Umbilical cord (tissue), 2 donors: ENCODE data around the gene GIGYF1. TPM values are rescaled to one million over a fixed set of nuclear protein-coding genes. Genes with fewer than 3 reads are reported as not detected.
"Not testable (repeated sequence)": the region's sequence is repeated elsewhere in the genome, so short reads cannot be mapped to it uniquely, and the experiment has no call there.

ENCODE experiments used
- DNase-seq: peaks from one replicate; pipeline ENCODE4 v3.0.0-alpha.2; 2015; ENCODE audit warnings: low spot score
- total RNA-seq: library from RNA; depleted of rRNA; stranded (reverse); fragments of >200 nt; gene quantifications from one replicate; pipeline ENCODE4 v1.2.3, GENCODE V29; 2014; ENCODE audit warnings: low replicate concordance; ENCODE audit not compliant: insufficient read depth

The GIGYF1 gene
- total RNA-seq, 1 donor from 2014 or later, result 14.9 TPM

GRCh38 chr7:100708395-100708794 is 14.3 kb upstream of the GIGYF1 start:
- DNase-seq, result no peak

DNA sequence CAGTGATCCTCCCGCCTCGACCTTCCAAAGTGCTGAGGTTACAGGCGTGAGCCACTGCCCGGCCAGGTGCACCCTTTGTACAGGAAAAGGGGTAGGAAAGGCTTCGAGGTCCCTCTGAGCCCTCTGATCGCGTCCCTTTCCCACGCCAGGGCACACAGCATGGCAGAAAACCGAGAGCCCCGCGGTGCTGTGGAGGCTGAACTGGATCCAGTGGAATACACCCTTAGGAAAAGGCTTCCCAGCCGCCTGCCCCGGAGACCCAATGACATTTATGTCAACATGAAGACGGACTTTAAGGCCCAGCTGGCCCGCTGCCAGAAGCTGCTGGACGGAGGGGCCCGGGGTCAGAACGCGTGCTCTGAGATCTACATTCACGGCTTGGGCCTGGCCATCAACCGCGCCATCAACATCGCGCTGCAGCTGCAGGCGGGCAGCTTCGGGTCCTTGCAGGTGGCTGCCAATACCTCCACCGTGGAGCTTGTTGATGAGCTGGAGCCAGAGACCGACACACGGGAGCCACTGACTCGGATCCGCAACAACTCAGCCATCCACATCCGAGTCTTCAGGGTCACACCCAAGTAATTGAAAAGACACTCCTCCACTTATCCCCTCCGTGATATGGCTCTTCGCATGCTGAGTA is 12.7 kb upstream of the GIGYF1 start:
- no peak for DNase-seq

- peak; percentile 99 for DNase-seq
Observed at GRCh38 chr7:100705753-100706671, 12.0 kb upstream of the GIGYF1 start, which contains the start of gene POP7. Gene POP7, plus strand, starts transcription at chr7:100706121. Its CDS starts 710 bp downstream, at chr7:100706831.

GRCh38 chr7:100705320-100705752 is 11.3 kb upstream of the GIGYF1 start:
- DNase-seq, result no peak

DNA sequence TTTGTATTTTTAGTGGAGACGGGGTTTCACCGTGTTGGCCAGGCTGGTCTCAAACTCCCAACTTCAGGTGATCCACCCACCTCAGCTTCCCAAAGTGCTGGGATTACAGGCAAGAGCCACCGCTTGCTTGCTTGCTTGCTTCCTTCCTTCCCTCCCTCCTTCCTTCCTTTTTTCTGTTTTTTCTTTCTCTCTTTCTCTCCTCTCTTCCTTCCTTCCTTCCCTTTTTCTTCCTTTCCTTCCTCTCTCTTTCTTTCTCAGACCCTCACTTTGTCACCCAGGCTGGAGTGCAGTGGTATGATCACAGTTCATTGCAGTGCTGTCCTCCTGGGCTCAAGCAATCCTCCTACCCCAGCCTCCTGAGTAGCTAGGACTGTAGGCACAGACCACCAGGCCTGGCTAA is 7.0 kb upstream of the GIGYF1 start:
- DNase-seq, result not testable (repeated sequence)

GRCh38 chr7:100699018-100699417 is 5.0 kb upstream of the GIGYF1 start:
- no peak for DNase-seq

- no peak for DNase-seq
Observed at GRCh38 chr7:100696123-100696521, 2.1 kb upstream of the GIGYF1 start.

- DNase-seq, result no peak
Observed at GRCh38 chr7:100693312-100694097, 545 bp downstream of the GIGYF1 start.

DNA sequence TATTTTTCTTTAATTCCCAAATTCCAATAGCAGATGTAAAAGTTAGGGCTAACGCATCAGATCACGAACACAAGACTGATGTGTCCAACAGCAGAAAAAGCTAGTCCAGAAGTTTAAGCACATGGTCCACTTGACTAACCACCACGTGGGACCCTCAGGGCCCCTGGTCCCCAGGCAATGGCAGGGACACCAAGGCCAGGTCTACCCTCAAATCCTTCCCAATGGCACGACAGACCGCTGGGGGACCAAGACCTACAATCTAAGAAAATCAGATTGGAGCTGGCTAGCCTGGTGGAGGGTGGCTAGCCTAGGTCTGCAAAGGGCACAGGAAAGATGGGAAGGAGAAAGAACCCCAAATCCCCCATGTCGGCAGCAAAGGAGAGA is 1.5 kb downstream of the GIGYF1 start:
- DNase-seq, result no peak

- DNase-seq, result peak; percentile 79
Observed at GRCh38 chr7:100691676-100692577, 2.1 kb downstream of the GIGYF1 start.

DNA sequence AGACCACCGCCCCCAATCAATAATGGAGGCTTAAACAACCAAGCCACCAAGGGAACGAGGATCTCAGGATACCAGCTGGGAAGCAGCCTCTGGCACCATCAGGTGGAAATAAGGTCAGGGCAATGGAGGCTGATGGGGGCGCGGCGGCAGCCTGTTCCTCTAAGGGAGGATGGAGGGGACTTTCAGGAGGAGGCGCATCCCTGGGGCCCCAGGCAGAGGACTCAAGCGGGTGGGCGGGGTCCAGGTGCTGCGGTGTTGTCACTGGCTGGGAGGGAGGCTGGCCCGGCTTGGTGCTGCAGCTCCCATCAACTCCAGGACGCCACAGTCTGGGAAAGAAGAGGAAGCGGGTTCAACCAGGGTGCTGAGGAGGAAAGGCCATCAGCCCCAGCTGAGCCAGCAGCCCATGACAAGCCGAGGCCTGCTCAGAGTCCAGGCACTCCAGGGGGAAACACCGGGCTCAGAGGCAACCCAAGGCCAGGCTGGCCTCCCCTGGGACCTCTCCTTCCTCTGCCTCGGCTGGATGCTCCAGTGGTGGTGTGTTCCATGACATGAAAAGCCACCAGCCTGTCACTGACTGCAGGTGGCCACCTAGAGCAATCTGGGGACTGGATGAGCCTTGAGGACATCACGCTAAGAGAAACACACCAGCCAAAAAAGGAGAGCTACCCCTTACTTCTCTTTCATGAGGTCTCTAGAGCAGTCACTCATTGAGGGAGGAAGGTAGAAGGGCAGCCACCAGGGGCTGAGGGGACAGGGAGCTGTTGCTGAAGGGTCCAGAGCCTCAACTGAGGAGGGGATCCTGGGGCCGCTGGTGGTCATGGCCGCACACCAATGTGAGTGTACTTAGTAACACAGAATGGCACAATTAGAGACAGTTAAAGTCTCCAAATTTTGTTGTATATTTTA is 4.6 kb downstream of the GIGYF1 start:
- DNase-seq, result no peak

DNA sequence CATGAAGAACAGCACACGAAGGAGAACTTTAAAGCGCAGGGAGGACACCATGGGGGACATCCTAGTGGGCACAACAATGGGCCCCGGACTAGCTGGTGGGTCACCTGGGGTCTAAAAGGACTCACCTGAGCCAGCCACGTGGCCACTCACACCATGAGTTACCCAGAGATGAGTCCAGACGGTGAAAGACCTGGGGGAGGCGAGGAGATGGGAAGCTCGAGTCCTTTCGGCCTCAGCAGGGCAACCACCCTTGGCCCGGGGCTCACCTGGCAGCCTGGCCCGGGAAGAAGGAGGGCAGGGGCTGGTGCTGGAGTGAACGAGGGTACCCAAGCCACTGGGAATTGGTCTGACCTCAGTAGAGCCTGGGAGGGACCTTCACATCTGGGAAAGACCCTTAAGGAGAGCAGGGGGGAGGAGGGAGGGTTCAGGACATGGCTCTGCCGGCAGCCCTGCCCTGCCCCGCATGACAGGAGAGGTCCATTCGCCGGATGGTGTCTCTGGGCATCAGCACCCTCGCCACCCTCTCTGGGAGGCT is 5.7 kb downstream of the GIGYF1 start:
- no peak for DNase-seq

- no peak for DNase-seq
Observed at GRCh38 chr7:100687751-100688300, 6.2 kb downstream of the GIGYF1 start.

- no peak for DNase-seq
Observed at GRCh38 chr7:100687261-100687660, 6.8 kb downstream of the GIGYF1 start.

GRCh38 chr7:100686822-100687211 is 7.2 kb downstream of the GIGYF1 start:
- no peak for DNase-seq

- DNase-seq, result no peak
Observed at GRCh38 chr7:100686201-100686821, 7.7 kb downstream of the GIGYF1 start.

- DNase-seq, result no peak
Observed at GRCh38 chr7:100685631-100686145, 8.4 kb downstream of the GIGYF1 start.

DNA sequence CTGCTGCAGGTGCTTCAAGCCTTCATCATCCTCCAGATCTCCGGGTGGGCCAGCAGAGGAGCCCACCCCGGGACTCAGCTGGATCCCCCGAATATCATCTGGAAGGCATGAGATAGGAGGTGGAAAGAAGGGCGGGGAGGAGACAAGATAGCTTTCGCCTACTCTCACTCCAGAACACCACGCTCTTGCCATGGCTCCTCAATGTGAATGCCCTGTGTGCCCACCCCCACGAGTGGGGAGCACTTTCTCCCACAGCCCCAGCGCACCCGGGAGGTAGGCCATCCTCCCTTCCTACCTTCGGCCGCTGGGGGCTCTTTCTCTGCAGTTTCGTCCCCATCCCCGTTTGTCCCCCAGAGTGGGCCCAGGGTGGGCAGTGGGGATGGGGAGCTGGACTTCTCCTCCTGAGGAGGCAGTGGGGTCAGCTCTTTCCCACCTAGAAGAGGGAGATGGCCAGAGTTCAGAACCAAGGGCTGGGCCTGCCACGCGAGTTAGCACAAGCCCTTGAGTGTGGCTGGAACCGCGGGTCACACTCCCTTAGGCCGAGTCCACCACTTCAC is 8.9 kb downstream of the GIGYF1 start:
- DNase-seq, result no peak
